Measurements from ENCODE around the gene SYNJ1.

The SYNJ1 gene

GRCh38 chr21:32584472-32584871 lies 143.3 kb downstream of the SYNJ1 start:
- no peak for DNase-seq (ENCODE audit: insufficient read length, low spot score)

GRCh38 chr21:32581732-32582131 lies 146.1 kb downstream of the SYNJ1 start:
- no peak for FAIRE-seq
- no peak for DNase-seq (ENCODE audit: insufficient read length, low spot score)

More at GRCh38 chr21:32584472-32584871, 143.3 kb downstream of the SYNJ1 start:
- FAIRE-seq = no peak

- no peak for DNase-seq (ENCODE audit: insufficient read length, low spot score)
- FAIRE-seq = no peak
Observed at GRCh38 chr21:32580949-32581348, 146.9 kb downstream of the SYNJ1 start.

Measured in HTR-8/SVneo (cell line).